GOT3 (cell line): ENCODE measurements around the gene IFITM10.

ENCODE experiments used
- DNase-seq: peaks from one replicate; lab custom pipeline; 2025; ENCODE audit warnings: mixed read lengths; lab: John Stamatoyannopoulos, UW

Gene IFITM10

GRCh38 chr11:1762537-1763302 lies 12.3 kb upstream of the IFITM10 start:
- no peak for DNase-seq

DNA sequence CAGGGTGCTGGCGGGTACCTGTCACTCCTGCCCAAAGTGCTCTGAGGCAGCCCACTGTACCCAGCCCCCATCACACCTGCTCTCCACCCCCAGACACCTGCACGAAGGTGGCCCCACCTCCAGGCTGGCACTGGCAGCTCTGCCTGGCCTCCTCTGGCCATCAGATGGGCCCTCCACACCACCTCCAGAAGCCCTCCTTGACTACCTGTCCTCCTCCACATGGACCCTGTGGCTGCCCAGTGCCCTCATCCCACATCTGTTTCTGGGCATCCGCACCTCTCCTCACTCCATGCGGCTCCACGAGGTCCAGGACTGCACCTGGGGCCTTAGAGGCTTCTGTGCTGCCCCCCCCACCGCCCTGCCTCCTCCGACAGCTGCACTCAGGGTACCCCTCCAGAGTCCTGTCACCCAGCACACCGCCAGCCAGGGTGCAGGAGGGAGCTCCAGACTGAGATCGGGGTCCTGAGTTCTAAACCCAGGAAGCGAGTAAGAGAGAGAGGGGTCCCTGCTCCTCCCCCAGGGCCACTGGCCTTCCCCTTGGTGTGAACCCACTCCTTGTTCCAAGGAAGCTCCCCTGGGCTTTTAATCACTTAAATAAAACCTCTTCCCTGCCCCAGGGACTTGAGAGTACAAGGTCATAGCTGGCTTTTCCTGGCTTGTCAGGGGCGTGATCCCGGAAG lies 11.6 kb upstream of the IFITM10 start:
- DNase-seq = no peak

DNA sequence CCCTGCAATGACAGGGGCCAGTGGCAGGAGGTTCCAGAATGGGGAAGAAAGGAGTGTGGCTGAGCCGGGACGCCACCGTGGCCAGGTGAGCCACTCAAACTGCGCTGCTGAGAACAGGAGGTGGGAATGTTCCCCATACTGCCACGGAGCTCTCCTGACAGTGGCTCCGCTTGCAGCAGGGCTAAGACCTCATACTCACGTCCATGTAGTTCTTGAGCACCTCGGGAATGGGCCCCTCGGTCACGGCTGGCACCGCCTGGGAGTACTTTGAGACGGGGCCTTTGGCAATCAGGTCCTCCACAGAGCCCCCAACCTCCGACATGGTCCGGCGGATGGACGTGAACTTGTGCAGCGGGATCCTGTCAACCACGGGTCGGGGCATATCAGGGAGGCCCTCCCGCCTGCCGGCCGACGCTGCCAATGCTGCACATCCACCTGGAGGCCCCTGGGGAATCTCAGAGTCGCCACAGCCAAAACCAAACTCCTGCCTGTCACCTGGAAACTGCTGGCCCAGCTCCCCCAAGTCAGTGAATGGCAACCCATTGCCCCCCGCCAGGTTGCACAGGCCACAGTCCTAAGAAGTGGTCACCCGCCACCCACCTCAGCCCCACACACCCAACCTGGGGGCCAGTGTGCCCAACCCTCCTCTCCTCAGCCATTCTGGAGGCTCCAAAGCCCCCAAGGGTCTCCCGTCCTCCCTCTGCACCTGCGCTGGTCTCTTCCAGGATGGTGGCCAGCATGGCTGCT lies 10.9 kb upstream of the IFITM10 start:
- no peak for DNase-seq

- no peak for DNase-seq
Measured at GRCh38 chr11:1760351-1761109, 10.1 kb upstream of the IFITM10 start.

DNA sequence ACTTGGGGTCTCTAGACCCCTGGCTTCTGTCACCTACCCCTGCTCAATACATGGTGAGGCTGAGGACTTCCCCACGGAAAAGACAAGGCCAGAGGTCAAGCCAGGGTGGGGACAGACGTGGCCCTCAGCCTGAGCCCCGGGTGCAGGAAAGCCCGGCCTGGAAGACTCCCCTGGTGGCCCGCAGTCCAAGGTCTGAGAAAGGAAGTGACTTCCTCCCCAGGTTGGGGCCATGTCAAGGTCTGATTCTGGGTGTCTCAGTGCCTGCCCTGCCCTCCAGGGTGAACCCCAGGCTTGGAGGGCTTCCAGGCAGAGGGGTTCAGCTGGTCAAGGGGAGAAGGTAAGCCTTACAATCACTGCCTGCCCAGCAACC lies 9.4 kb upstream of the IFITM10 start:
- no peak for DNase-seq

- no peak for DNase-seq
Measured at GRCh38 chr11:1759151-1759850, 8.9 kb upstream of the IFITM10 start.

- DNase-seq = no peak
Measured at GRCh38 chr11:1758611-1759150, 8.3 kb upstream of the IFITM10 start.

- no peak for DNase-seq
Measured at GRCh38 chr11:1757861-1758610, 7.6 kb upstream of the IFITM10 start.

GRCh38 chr11:1756791-1757771 lies 6.7 kb upstream of the IFITM10 start:
- no peak for DNase-seq

DNA sequence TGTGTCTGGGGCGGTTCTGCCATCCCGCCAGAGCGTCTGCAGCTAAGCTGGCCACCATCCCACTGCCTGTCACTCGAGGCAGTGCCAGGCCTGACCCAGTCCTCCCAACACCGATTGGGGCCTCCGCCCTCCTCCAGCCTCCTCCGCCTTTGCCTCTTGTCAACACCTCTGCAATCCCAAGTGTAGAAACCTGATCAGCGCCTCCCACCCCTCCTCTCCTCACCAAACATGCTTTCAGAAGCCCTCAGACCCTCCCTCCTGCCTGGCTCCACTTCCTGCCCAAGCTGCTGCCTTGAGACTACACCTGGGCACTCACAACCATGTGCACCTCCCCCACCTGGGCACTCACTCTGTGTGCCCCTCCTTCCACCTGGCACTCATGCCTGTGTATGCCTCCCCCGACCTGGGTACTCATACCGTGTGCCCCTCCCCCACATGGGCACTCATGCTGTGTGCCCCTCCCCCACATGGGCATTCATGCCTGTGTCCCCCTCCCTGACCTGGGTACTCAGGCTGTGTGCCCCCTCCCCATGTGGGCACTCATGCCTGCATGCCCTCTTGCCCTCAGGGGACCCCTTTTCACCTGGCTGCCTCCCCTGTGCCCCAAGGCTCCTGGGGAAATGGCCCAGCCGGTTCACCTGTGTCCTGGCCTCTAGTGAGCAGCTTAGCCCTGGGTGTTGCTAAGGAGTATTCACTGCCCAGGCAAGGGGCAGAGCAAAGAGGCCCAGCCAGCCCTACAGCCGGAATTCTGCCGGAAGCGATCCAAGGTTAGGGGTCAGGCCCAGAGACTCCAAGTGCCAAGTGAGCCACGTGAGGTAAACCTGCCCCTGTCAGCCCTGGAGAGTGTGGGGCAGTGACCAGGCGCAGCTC lies 5.5 kb upstream of the IFITM10 start:
- no peak for DNase-seq

DNA sequence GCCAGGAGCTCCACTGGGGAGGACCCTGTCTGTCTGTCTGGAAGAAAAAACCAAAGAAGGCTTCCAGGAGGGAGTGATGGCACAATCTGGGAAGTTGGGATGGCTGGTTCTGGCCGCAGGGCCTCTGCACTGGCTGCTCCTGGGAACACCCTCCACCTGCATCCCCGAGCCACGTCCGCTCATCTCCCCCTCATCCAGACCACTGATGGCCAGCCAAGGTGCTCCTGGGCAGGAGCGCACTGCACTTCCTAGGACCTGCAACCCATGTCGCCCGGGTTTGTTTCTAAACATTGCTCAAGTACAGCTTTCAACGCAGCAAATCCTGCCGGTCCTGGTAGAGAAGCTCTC lies 4.9 kb upstream of the IFITM10 start:
- DNase-seq = no peak

- DNase-seq = no peak
Measured at GRCh38 chr11:1754376-1755150, 4.2 kb upstream of the IFITM10 start.

DNA sequence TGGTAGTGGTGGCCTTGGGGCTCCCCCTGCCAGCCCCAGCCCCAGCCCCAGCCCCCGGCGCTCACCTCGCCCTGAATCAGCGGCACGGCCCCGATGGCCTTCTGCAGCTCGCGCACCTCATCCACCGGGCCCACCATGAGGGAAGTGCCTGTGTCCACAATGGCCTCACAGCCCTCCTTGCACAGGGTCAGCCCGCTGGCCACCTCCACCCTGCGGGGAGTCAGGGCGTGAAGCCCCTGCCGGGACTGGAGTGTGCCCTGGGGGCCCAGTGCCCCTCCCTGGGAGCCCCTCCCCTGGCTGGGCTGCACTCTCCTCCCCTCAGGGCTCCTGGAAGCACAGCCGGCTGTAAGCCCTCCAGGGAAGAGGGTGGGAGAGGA lies 3.5 kb upstream of the IFITM10 start:
- DNase-seq = no peak

DNA sequence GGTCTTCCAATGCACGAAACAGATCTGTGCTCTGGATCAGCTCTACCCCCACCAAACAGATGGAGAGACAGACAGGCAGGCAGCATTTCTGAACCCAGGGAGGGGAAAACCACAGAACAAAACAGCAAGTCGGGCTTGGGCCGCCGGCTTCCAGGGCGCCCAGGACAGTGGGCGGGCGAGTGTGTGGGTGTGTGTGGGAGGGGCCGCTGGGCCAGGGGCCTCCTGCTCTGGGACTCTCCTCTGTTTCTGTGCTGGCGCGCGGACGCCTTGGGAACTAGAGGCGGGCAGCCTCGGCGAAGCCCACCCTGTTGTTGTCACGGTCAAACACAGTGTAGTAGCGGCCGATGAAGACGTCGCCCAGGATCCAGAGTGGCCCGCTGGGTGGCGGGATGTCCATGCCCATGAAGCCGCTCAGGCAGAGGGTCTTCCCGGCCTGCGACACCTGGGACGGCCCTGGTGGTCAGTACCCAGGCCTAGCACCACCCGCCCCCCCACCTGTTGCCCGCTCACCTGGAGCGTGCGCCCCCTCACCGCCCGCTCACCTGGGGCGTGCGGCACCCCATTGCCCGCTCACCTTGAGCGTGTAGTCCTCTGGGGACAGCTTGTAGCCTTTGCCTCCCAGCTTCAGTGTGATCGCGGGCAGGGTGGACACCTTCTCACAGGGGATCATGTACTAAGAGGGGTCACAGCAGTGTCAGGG lies 3.0 kb upstream of the IFITM10 start:
- no peak for DNase-seq

- DNase-seq = no peak
Measured at GRCh38 chr11:1752907-1753228, 2.5 kb upstream of the IFITM10 start.

GRCh38 chr11:1751999-1752906 lies 1.9 kb upstream of the IFITM10 start:
- DNase-seq = no peak
